ENCODE data around the gene OSBPL3.

OSBPL3 gene

DNA sequence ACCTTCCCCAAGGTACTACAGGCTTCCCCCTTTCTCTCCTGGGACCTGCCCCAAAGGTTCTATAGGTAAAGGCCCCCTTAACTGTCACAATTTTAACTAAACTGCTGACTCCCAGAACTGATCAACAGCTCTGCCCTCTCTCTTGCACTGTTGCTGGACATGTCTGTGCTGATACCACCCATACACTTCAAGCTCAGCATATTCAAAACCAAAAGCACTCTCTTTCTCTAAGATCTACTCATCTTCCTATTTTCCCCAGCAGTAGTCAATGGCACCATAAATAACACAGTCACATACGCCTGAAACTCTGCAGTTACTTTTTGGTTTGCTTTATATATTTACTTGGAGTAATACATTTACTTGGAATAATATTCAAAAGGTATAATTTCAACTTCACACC is 12.3 kb downstream of the OSBPL3 start:
- peak; percentile 50 for DNase-seq (ENCODE audit: low read depth)
- H3K4me3 ChIP-seq (ENCODE audit: low read depth, low read length): no peak overlapping the region
- TF ChIP-seq, protein P1, sequence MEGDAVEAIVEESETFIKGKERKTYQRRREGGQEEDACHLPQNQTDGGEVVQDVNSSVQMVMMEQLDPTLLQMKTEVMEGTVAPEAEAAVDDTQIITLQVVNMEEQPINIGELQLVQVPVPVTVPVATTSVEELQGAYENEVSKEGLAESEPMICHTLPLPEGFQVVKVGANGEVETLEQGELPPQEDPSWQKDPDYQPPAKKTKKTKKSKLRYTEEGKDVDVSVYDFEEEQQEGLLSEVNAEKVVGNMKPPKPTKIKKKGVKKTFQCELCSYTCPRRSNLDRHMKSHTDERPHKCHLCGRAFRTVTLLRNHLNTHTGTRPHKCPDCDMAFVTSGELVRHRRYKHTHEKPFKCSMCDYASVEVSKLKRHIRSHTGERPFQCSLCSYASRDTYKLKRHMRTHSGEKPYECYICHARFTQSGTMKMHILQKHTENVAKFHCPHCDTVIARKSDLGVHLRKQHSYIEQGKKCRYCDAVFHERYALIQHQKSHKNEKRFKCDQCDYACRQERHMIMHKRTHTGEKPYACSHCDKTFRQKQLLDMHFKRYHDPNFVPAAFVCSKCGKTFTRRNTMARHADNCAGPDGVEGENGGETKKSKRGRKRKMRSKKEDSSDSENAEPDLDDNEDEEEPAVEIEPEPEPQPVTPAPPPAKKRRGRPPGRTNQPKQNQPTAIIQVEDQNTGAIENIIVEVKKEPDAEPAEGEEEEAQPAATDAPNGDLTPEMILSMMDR (IDR thresholded peaks at IDR 0.05; ENCODE audit: insufficient read depth, low read depth, low read length, missing control alignments): no peak

DNA sequence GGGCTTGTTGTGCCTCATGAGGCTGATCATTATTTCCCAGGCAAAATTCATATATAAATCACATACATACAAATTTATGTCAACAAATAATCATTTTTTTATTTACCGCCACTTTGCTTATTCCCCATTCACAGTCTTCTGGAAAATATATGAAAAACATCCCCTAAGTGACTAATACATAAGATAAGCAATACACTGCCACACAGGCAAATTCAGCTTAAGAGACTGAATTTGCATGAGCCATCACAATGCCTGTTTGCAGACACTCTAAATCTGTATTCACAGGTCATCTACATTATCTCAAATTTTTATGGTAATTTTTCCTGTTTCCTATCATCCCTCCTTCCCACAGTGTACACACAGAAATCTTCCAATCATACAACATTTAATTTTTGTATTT is 13.2 kb downstream of the OSBPL3 start:
- H3K4me3 ChIP-seq (ENCODE audit: low read depth, low read length): no peak overlapping the region
- TF ChIP-seq, protein P1 (IDR thresholded peaks at IDR 0.05; ENCODE audit: insufficient read depth, low read depth, low read length, missing control alignments): no peak
- DNase-seq (ENCODE audit: low read depth): peak; percentile 22

- TF ChIP-seq, protein P1 (IDR thresholded peaks at IDR 0.05; ENCODE audit: insufficient read depth, low read depth, low read length, missing control alignments): no peak
- DNase-seq (ENCODE audit: low read depth): peak; percentile 96
- H3K4me3 ChIP-seq (ENCODE audit: low read depth, low read length): peak overlapping the region; percentile 36
Observed at GRCh38 chr7:24965831-24966708, 13.9 kb downstream of the OSBPL3 start.

DNA sequence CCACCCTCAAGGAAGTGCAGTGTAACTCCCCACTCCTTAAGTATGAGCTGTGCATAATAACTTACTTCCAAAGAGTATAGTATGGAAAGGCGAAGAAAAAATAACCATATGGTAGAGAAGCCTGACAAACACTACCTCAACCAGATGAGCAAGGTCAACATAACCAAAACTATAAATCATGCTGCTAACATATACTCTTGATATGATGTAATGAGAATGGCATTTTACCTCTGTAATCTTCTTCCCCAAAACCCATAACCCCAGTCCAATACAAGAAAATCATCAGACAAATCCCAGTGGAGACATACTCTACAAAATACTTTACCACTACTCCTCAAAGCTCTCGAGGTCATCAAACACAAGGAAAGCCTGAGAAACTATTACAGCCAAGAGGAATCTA is 15.8 kb downstream of the OSBPL3 start:
- TF ChIP-seq, protein P1 (IDR thresholded peaks at IDR 0.05; ENCODE audit: insufficient read depth, low read depth, low read length, missing control alignments): no peak
- DNase-seq (ENCODE audit: low read depth): no peak

GRCh38 chr7:24963218-24963617 is 16.8 kb downstream of the OSBPL3 start:
- no peak overlapping the region for H3K4me3 ChIP-seq (ENCODE audit: low read depth, low read length)
- TF ChIP-seq, protein P1 (IDR thresholded peaks at IDR 0.05; ENCODE audit: insufficient read depth, low read depth, low read length, missing control alignments): no peak
- DNase-seq (ENCODE audit: low read depth): peak; percentile 74

More for the DNA sequence above, 15.8 kb downstream of the OSBPL3 start:
- H3K4me3 ChIP-seq (ENCODE audit: low read depth, low read length): no peak overlapping the region

GRCh38 chr7:24962418-24962962 is 17.5 kb downstream of the OSBPL3 start:
- TF ChIP-seq, protein P1 (IDR thresholded peaks at IDR 0.05; ENCODE audit: insufficient read depth, low read depth, low read length, missing control alignments): no peak
- H3K4me3 ChIP-seq (ENCODE audit: low read depth, low read length): no peak overlapping the region
- no peak for DNase-seq (ENCODE audit: low read depth)
